SH-SY5Y (cell line): ENCODE measurements around the gene SLC39A8.

ENCODE experiments used
- GATA2 ChIP-seq: IDR thresholded peaks from 2 replicates; pipeline ENCODE4 v1.6.1; 2011; ENCODE audit warnings: mild to moderate bottlenecking, low read depth, low read length
- GATA3 ChIP-seq: IDR thresholded peaks from 2 replicates; pipeline ENCODE4 v1.6.1; 2011; ENCODE audit warnings: low read depth, mild to moderate bottlenecking, low read length, moderate library complexity

DNA sequence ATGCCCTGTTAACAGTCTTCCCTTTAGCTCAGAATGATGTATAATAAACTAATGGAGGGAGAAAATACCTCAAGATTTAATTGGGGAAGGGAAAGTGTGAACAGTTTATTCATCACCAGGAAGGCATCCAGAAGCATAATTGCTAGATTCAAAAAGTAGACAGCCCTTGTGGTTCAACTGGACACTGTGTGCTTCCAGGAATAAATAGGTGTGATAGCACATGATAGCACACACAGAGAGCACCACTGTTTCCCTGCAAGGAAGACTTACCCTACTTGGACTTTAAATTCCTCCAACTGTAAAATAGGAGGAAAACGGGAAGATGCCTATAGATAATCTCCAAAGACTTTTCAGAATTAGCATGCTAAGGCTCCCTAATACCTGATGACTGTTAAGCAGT, 27.8 kb downstream of the SLC39A8 start:
- no peak for TF ChIP-seq GATA3
- no peak for TF ChIP-seq GATA2
